ENCODE measurements around the gene PAPPA. TPM values are rescaled to one million over a fixed set of nuclear protein-coding genes. Genes with fewer than 3 reads are reported as not detected.

Gene PAPPA
- total and polyA plus RNA-seq, 2 of the 8 experiments (the other 6 are each of a cell fraction or from before 2014, with no cell fraction given) = 0.18 to 0.63 TPM

DNA sequence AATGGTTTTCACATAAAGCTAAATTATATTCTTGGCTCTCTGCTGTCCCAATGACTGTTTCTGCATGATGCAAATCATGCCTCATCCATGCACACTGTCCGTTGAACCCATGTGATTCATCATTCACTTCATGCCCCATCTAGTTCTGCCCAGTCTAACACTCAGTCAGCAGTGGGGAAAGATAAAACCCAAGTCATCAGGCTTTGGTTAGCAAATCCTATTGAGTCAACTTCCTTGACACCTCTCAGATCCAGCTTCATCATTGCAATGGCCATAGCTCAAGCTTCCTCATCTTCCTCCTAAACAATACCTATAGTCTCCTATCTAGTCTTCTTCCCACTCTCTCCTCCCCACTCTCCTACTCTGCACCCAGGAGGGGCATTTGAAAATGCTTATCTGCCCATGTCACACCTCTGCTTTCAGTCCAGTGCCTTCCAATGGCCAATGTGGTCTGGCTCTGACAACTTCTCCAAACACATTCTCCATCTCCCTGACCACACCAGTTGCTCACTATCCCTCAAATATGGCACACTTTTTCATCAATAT is 267.5 kb downstream of the PAPPA start:
- Histone ChIP-seq H3K27ac (ENCODE audit: low read depth, low read length) (no peak overlapping the region), H2BK120ac (replicated peaks; ENCODE audit: low read depth, low read length) (no peak overlapping the region), H3K27me3 (replicated peaks in 1 of 4; ENCODE audit: control insufficient read depth in 3 of 4, extremely low read depth in 1 of 4, insufficient read depth in 3 of 4, low read length in 3 of 4) (no peaks in the 10 kb centered on the region), H3K9ac (replicated peaks in 1 of 4; ENCODE audit: extremely low read depth in 1 of 4, low read depth in 3 of 4, low read length in 3 of 4) (no peak overlapping the region), H3K36me3 (ENCODE audit: control insufficient read depth in 2 of 4, insufficient read depth in 4 of 4, low read length in 3 of 4) (no peaks in the 10 kb centered on the region), H3K18ac (ENCODE audit: extremely low read depth, low read length) (no peak overlapping the region), H3K14ac (ENCODE audit: insufficient read length) (no peak overlapping the region), H3K79me2 (ENCODE audit: control insufficient read depth in 1 of 2, insufficient read depth in 2 of 2, low read length in 2 of 2) (no peaks in the 10 kb centered on the region), H3K4ac (replicated peaks; ENCODE audit: insufficient read length, low read depth, low read length) (no peak overlapping the region), H2AK5ac (ENCODE audit: low read depth, low read length) (no peak overlapping the region), H3K4me2 (ENCODE audit: insufficient read depth in 1 of 2, low read depth in 2 of 2, low read length in 2 of 2) (no peak overlapping the region), H3K23me2 (ENCODE audit: low read depth, low read length) (no peaks in the 10 kb centered on the region), H2BK12ac (ENCODE audit: low read depth, low read length) (no peak overlapping the region), H4K5ac (ENCODE audit: insufficient read length, low read depth, low read length) (no peak overlapping the region), H3K9me3 (ENCODE audit: insufficient read depth in 2 of 2, low read depth in 1 of 2, low read length in 1 of 2) (no peaks in the 10 kb centered on the region), H4K91ac (replicated peaks; ENCODE audit: insufficient read length, low read length) (no peak overlapping the region), H2BK5ac (ENCODE audit: low read depth, low read length) (no peak overlapping the region), H3K23ac (ENCODE audit: insufficient read length) (no peak overlapping the region), H4K8ac (ENCODE audit: extremely low read depth, insufficient read depth, low read length) (no peak overlapping the region), H2BK20ac (ENCODE audit: low read length) (no peak overlapping the region), H2BK15ac (ENCODE audit: low read length) (no peak overlapping the region), H3K79me1 (ENCODE audit: low read depth, low read length) (no peaks in the 10 kb centered on the region), H4K20me1 (replicated peaks in 1 of 2; ENCODE audit: control insufficient read depth in 1 of 2, insufficient read depth in 2 of 2, low read length in 2 of 2) (no peaks in the 10 kb centered on the region), H3K56ac (replicated peaks; ENCODE audit: insufficient read length, low read depth, low read length) (no peak overlapping the region), H2AFZ (ENCODE audit: low read length) (no peak overlapping the region), H3K4me1 (replicated peaks in 1 of 4; ENCODE audit: control insufficient read depth in 3 of 4, insufficient read depth in 4 of 4, low read length in 3 of 4) (no peaks in the 10 kb centered on the region), H3K4me3 (ENCODE audit: extremely low read depth in 1 of 4, insufficient read depth in 2 of 4, low read depth in 3 of 4, low read length in 4 of 4) (no peak overlapping the region)
- POLR2A ChIA-PET (ENCODE audit: partially characterized antibody) = interaction anchor here (1.2 kb wide), 1 partner anchor 8 kb away, joined by 3 read pairs; no protein-coding TSS in a partner anchor
- WGBS, 2 experiments (ENCODE audit: extremely low coverage in 1 of 2, insufficient coverage in 1 of 2, insufficient read length in 1 of 2, insufficient replicate concordance in 2 of 2, low coverage in 1 of 2, low lambda C conversion rate in 2 of 2, missing lambda C conversion rate in 1 of 2) = 86% methylated on average over 1 of the region's 1 CpG; no CpG with 5 or more reads in 1 of the 2 experiments
- DNase-seq (ENCODE audit: low read depth in 1 of 2, low spot score in 2 of 2) = no peak
- CTCF ChIA-PET (ENCODE audit: partially characterized antibody) = interaction anchor here (0.6 to 2.8 kb wide), 2 partner anchors 13 to 257 kb away, joined by 3 to 10 read pairs; no protein-coding TSS in a partner anchor
- FAIRE-seq = no peak
- no peak for TF ChIP-seq BACH1 (IDR thresholded peaks at IDR 0.05; ENCODE audit: low read length)
- TF ChIP-seq POLR2AphosphoS5 (IDR thresholded peaks at IDR 0.05; ENCODE audit: low read depth, low read length) = no peak
- TF ChIP-seq NRF1 (IDR thresholded peaks at IDR 0.05; ENCODE audit: low read depth, low read length) = no peak
- TF ChIP-seq CBX5 (IDR thresholded peaks at IDR 0.05; ENCODE audit: low read depth, low read length) = no peak
- no peak for TF ChIP-seq EP300 (IDR thresholded peaks at IDR 0.05; ENCODE audit: borderline replicate concordance in 1 of 2, low read depth in 2 of 2, low read length in 2 of 2)
- TF ChIP-seq NANOG (IDR thresholded peaks at IDR 0.05; ENCODE audit: insufficient read depth, low read depth, low read length, poor library complexity, severe bottlenecking) = no peak
- no peak for TF ChIP-seq POLR2A (IDR thresholded peaks at IDR 0.05; ENCODE audit: control extremely low read depth in 1 of 2, low read depth in 2 of 2, low read length in 2 of 2)
- TF ChIP-seq SIRT6 (IDR thresholded peaks at IDR 0.05; ENCODE audit: low read length) = no peak
- TF ChIP-seq RBBP5 (IDR thresholded peaks at IDR 0.05; ENCODE audit: borderline replicate concordance, low read depth, low read length) = no peak
- TF ChIP-seq BRCA1 (IDR thresholded peaks at IDR 0.05; ENCODE audit: low read depth, low read length) = no peak
- no peak for TF ChIP-seq RXRA (IDR thresholded peaks at IDR 0.05; ENCODE audit: insufficient read depth, low read depth, low read length)
- TF ChIP-seq SUZ12 (IDR thresholded peaks at IDR 0.05; ENCODE audit: low read length) = no peak
- TF ChIP-seq TAF1 (IDR thresholded peaks at IDR 0.05; ENCODE audit: low read depth, low read length) = no peak
- no peak for TF ChIP-seq SRF (IDR thresholded peaks at IDR 0.05; ENCODE audit: low read depth, low read length)

All from H1 (cell line).